Mammary epithelial cell (primary cell): Measurements from ENCODE around the gene FAM78A.
"Not testable (repeated sequence)": the region's sequence is repeated elsewhere in the genome, so short reads cannot be mapped to it uniquely, and the experiment has no call there.

Experiments used
- CTCF ChIP-seq, 2 donors: IDR thresholded peaks in 1 of 2; conservative IDR thresholded peaks in 1 of 2; 2 replicates each; pipeline ENCODE4 v1.5.1; 2011 to 2012; ENCODE audit warnings: inconsistent platforms in 2 of 2, low read length in 2 of 2, mild to moderate bottlenecking in 2 of 2, control low read depth in 1 of 2, low read depth in 1 of 2; ENCODE audit not compliant: insufficient read depth in 1 of 2; ENCODE audit errors: extremely low read depth in 1 of 2
- EZH2 ChIP-seq: IDR thresholded peaks from 2 replicates; pipeline ENCODE4 v1.6.1; 2012; ENCODE audit warnings: low read length, inconsistent platforms, borderline replicate concordance

- TF ChIP-seq CTCF (conservative IDR thresholded peaks at IDR 0.05 in 1 of 2, IDR thresholded peaks at IDR 0.05 in 1 of 2; ENCODE audit: extremely low read depth in 1 of 2, insufficient read depth in 1 of 2, low read depth in 1 of 2, low read length in 2 of 2); EZH2: not testable (repeated sequence)
Observed at GRCh38 chr9:131211920-131212319, 64.4 kb downstream of the FAM78A start.
